ENCODE results near the gene SLC2A8. TPM values are rescaled to one million over a fixed set of nuclear protein-coding genes. Genes with fewer than 3 reads are reported as not detected.

SLC2A8 gene
- total RNA-seq, 1 donor from 2014 or later: 48.0 TPM

DNA sequence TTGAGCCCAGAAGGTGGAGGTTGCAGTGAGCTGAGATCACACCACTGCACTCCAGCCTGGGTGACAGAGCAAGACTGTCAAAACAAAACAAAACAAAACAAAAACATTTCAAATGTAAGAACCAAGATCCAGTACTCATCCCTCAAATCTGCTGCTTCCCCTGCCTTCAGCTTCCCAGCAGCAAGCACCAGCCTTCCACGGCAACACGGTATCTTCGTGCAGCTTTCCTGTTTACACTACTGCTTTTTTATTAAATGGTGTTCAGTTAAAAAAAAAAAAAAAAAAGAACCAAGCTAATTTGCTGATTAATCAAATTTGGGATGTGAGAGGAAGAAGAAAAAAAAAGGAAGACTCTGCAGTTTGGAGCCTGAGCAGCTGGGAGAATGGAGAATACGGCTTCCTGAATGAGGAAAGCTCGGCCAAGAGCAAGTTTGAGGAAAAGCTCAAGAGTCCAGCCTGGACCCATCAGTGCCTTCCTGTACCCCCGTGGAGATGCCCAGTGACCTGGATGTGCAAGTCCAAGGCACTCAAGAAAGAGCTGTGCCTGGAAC, 28.0 kb upstream of the SLC2A8 start:
- Mint-ChIP-seq H3K27me3 (peaks cover 27% of the 10 kb centered on the region), H3K36me3 (ENCODE audit: insufficient read depth) (peaks cover 2% of the 10 kb centered on the region), H3K4me3 (ENCODE audit: low read depth) (no peak overlapping the region), H3K4me1 (ENCODE audit: low read depth) (peaks cover 1% of the 10 kb centered on the region), H3K27ac (no peak overlapping the region), H3K9me3 (ENCODE audit: low read depth) (no peaks in the 10 kb centered on the region)
- TF ChIP-seq, protein P1, sequence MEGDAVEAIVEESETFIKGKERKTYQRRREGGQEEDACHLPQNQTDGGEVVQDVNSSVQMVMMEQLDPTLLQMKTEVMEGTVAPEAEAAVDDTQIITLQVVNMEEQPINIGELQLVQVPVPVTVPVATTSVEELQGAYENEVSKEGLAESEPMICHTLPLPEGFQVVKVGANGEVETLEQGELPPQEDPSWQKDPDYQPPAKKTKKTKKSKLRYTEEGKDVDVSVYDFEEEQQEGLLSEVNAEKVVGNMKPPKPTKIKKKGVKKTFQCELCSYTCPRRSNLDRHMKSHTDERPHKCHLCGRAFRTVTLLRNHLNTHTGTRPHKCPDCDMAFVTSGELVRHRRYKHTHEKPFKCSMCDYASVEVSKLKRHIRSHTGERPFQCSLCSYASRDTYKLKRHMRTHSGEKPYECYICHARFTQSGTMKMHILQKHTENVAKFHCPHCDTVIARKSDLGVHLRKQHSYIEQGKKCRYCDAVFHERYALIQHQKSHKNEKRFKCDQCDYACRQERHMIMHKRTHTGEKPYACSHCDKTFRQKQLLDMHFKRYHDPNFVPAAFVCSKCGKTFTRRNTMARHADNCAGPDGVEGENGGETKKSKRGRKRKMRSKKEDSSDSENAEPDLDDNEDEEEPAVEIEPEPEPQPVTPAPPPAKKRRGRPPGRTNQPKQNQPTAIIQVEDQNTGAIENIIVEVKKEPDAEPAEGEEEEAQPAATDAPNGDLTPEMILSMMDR (IDR thresholded peaks at IDR 0.05; ENCODE audit: unreplicated experiment): no peak
- DNase-seq (ENCODE audit: low spot score, unreplicated experiment): no peak

GRCh38 chr9:127369428-127369827, 27.5 kb upstream of the SLC2A8 start:
- H3K27me3 Mint-ChIP-seq: peaks cover 27% of the 10 kb centered on the region
- no peak overlapping the region for H3K27ac Mint-ChIP-seq
- H3K4me1 Mint-ChIP-seq (ENCODE audit: low read depth): peaks cover 3% of the 10 kb centered on the region
- no peak for DNase-seq (ENCODE audit: low spot score, unreplicated experiment)
- no peak overlapping the region for H3K4me3 Mint-ChIP-seq (ENCODE audit: low read depth)
- TF ChIP-seq, protein P1 (IDR thresholded peaks at IDR 0.05; ENCODE audit: unreplicated experiment): no peak
- peaks cover 2% of the 10 kb centered on the region for H3K36me3 Mint-ChIP-seq (ENCODE audit: insufficient read depth)
- H3K9me3 Mint-ChIP-seq (ENCODE audit: low read depth): no peaks in the 10 kb centered on the region

DNA sequence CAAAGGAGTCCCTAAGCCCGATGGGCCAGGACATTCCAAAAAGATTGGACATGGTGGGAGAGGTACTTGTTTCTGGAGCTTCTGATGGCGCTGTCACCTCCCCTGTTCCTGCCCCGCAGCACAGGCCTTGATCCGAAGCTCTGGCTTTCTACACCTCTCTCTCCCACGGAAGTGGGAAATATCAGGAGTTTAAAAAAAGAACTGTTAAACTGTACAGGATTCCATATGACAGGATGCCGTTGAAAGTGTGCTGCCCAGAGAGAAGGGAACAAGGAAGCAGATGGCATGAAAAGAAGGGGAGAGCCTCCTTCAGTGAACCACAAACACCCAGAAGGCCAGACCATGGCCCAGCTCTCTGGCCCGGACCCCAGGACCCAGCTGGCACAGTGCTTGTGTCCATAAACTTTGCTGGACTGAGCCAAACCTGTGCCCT, 26.8 kb upstream of the SLC2A8 start:
- Mint-ChIP-seq H3K4me3 (ENCODE audit: low read depth) (no peak overlapping the region), H3K27me3 (peaks cover 27% of the 10 kb centered on the region), H3K36me3 (ENCODE audit: insufficient read depth) (peaks cover 2% of the 10 kb centered on the region), H3K9me3 (ENCODE audit: low read depth) (no peaks in the 10 kb centered on the region), H3K27ac (no peak overlapping the region), H3K4me1 (ENCODE audit: low read depth) (peaks cover 3% of the 10 kb centered on the region)
- TF ChIP-seq, protein P1 (IDR thresholded peaks at IDR 0.05; ENCODE audit: unreplicated experiment): no peak
- DNase-seq (ENCODE audit: low spot score, unreplicated experiment): no peak

- TF ChIP-seq, protein P1 (IDR thresholded peaks at IDR 0.05; ENCODE audit: unreplicated experiment): no peak
- peaks cover 3% of the 10 kb centered on the region for H3K4me1 Mint-ChIP-seq (ENCODE audit: low read depth)
- H3K36me3 Mint-ChIP-seq (ENCODE audit: insufficient read depth): peaks cover 2% of the 10 kb centered on the region
- DNase-seq (ENCODE audit: low spot score, unreplicated experiment): no peak
- H3K27ac Mint-ChIP-seq: no peak overlapping the region
- no peak overlapping the region for H3K4me3 Mint-ChIP-seq (ENCODE audit: low read depth)
- peaks cover 27% of the 10 kb centered on the region for H3K27me3 Mint-ChIP-seq
- H3K9me3 Mint-ChIP-seq (ENCODE audit: low read depth): no peaks in the 10 kb centered on the region
Observed at GRCh38 chr9:127370672-127371648, 26.0 kb upstream of the SLC2A8 start.

DNA sequence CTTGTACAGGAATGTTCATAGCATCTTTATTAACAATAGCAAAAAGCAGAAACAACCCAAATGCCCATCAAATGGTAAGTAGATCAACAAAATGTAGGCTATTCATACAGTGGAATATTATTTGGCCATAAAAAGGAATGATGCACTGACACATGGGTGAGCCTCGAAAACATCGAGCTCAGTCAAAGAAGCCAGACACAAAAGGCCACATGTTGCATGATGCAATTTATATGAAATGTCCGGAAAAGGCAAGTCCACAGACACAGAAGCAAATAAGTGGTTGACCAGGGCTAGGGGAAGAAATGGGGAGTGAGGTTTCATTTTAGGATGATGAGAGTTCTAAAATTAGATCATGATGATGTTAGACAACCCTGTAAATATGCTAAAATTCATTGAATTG, 16.5 kb upstream of the SLC2A8 start:
- Mint-ChIP-seq H3K36me3 (ENCODE audit: insufficient read depth) (peaks cover 3% of the 10 kb centered on the region), H3K27me3 (peaks cover 9% of the 10 kb centered on the region), H3K9me3 (ENCODE audit: low read depth) (peaks cover 3% of the 10 kb centered on the region), H3K4me3 (ENCODE audit: low read depth) (no peak overlapping the region), H3K4me1 (ENCODE audit: low read depth) (no peaks in the 10 kb centered on the region), H3K27ac (no peak overlapping the region)
- DNase-seq (ENCODE audit: low spot score, unreplicated experiment): no peak
- TF ChIP-seq, protein P1 (IDR thresholded peaks at IDR 0.05; ENCODE audit: unreplicated experiment): no peak
